Left forelimb (tissue), 1 donor: ENCODE data around the gene ADAM15.

ENCODE experiments used
- DNase-seq: peaks from one replicate; pipeline ENCODE4 v3.0.0-alpha.2; 2018; ENCODE audit warnings: low spot score

The ADAM15 gene

GRCh38 chr1:155086856-155087535, 35.9 kb downstream of the ADAM15 start:
- DNase-seq, result no peak

- DNase-seq, result no peak
Measured at GRCh38 chr1:155091071-155092051, 40.2 kb downstream of the ADAM15 start.

- no peak for DNase-seq
Measured at GRCh38 chr1:155092131-155092530, 41.0 kb downstream of the ADAM15 start.

GRCh38 chr1:155092641-155093040, 41.5 kb downstream of the ADAM15 start:
- DNase-seq, result no peak

- no peak for DNase-seq
Measured at GRCh38 chr1:155093911-155094621, 43.0 kb downstream of the ADAM15 start.

GRCh38 chr1:155094622-155094948, 43.5 kb downstream of the ADAM15 start:
- no peak for DNase-seq

- DNase-seq, result no peak
Measured at GRCh38 chr1:155099331-155099730, 48.2 kb downstream of the ADAM15 start.

GRCh38 chr1:155103325-155103724, 52.2 kb downstream of the ADAM15 start:
- DNase-seq, result no peak

GRCh38 chr1:155104605-155105534, 53.8 kb downstream of the ADAM15 start:
- DNase-seq, result no peak

GRCh38 chr1:155105604-155106011, 54.5 kb downstream of the ADAM15 start:
- no peak for DNase-seq

- DNase-seq, result no peak
Measured at GRCh38 chr1:155106862-155107261, 55.7 kb downstream of the ADAM15 start.

GRCh38 chr1:155107309-155108264, 56.5 kb downstream of the ADAM15 start:
- DNase-seq, result no peak

GRCh38 chr1:155108296-155108695, 57.2 kb downstream of the ADAM15 start:
- DNase-seq, result no peak

- no peak for DNase-seq
Measured at GRCh38 chr1:155110381-155110780, 59.3 kb downstream of the ADAM15 start.

- no peak for DNase-seq
Measured at GRCh38 chr1:155110826-155111225, 59.7 kb downstream of the ADAM15 start.
